Measurements from ENCODE around the gene ATG2A. TPM values are rescaled to one million over a fixed set of nuclear protein-coding genes. Genes with fewer than 3 reads are reported as not detected.

Gene ATG2A
- total and polyA plus RNA-seq, 12 donors, result 3.6 to 43.5 (median 33.1) TPM

DNA sequence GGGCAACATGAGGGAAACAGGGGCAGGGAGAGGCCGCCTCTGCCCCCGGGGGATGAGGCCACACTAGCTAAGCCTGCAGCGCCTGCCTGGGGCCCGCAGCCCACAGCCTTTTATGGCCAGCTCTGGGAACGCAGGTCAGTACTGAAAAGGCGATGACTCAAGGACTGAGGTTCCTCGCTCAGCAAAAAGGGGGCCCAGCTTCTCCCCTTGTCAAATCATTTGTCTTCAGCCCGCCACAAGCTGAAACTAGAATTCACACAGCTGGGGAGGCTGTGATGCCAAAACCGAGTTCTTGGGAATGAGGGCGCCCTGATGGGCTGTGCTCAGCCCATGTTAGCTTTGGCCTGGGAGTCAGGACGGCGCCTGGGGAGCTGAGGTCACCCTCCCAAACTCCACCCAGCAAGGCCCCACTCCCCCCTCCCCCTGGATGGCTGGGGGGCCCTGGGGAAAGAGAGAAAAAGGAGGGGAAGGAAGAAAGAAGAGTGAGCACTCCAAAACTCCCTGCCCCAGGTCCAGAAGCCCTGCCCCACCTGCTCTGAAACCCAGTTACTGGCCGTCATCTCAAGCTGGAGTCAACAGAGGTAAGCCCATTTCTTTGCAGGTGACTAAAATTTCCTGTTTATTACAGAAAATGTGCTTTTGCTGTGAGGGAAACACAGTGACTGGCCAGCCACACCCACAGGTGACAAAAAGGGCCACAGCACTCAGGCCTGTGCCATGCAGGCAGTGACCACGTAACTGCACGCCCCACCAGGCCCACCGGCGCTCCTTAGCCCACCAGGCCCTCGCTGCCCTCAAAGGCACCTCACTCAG, 52.3 kb downstream of the ATG2A start:
- peak in 6 of 7 donors; percentile 58 to 86 (median 68) for DNase-seq
- H3K36me3 ChIP-seq (replicated peaks in 1 of 2), result peaks cover 0 to 7% of the 10 kb centered on the region in 2 donors
- H3K4me3 ChIP-seq, result no peak overlapping the region
- TF ChIP-seq POLR2A (IDR thresholded peaks at IDR 0.05) (peak in 1 of 2 donors; percentile 25), CTCF (IDR thresholded peaks at IDR 0.05) (no peak)
- H3K9me3 ChIP-seq (replicated peaks in 1 of 3), result no peaks in the 10 kb centered on the region
- intact Hi-C loops (cut with DNase I), result no loop called here
- peak overlapping the region; percentile 5 to 88 (median 73) for H3K27ac ChIP-seq
- H3K4me1 ChIP-seq (replicated peaks in 1 of 2), result peaks cover 33 to 59% of the 10 kb centered on the region in 2 donors
- no peaks in the 10 kb centered on the region for H3K27me3 ChIP-seq
- WGBS, 4 donors, result 52 to 87% (median 57%) methylated on average over 7 to 18 of the region's 18 CpGs

GRCh38 chr11:64864135-64864472, 52.9 kb downstream of the ATG2A start:
- peaks cover 0 to 10% of the 10 kb centered on the region in 2 donors for H3K36me3 ChIP-seq (replicated peaks in 1 of 2)
- peak overlapping the region in 1 of 4 donors; percentile 10 for H3K4me3 ChIP-seq
- peak overlapping the region; percentile 5 to 88 (median 73) for H3K27ac ChIP-seq
- DNase-seq, result no peak
- peaks cover 37 to 61% of the 10 kb centered on the region in 2 donors for H3K4me1 ChIP-seq (replicated peaks in 1 of 2)
- TF ChIP-seq CTCF (IDR thresholded peaks at IDR 0.05), result no peak
- no peak for TF ChIP-seq POLR2A (IDR thresholded peaks at IDR 0.05)
- 34 to 42% (median 42%) methylated on average over 8 to 9 of the region's 9 CpGs; no CpG with 5 or more reads in 1 of the 4 donors for WGBS, 4 donors
- intact Hi-C loops (cut with DNase I), result no loop called here
- no peaks in the 10 kb centered on the region for H3K27me3 ChIP-seq
- H3K9me3 ChIP-seq (replicated peaks in 1 of 3), result no peaks in the 10 kb centered on the region

- peak in 1 of 7 donors; percentile 72 for DNase-seq
- 59 to 68% (median 65%) methylated on average over 17 to 23 of the region's 23 CpGs for WGBS, 4 donors
- Histone ChIP-seq H3K4me1 (replicated peaks in 1 of 2) (peaks cover 42 to 67% of the 10 kb centered on the region in 2 donors), H3K36me3 (replicated peaks in 1 of 2) (peaks cover 0 to 10% of the 10 kb centered on the region in 2 donors), H3K27ac (peak overlapping the region; percentile 5 to 88 (median 73)), H3K4me3 (peak overlapping the region in 1 of 4 donors; percentile 10), H3K27me3 (no peaks in the 10 kb centered on the region), H3K9me3 (replicated peaks in 1 of 3) (no peaks in the 10 kb centered on the region)
- intact Hi-C loops (cut with DNase I), result no loop called here
- TF ChIP-seq POLR2A (IDR thresholded peaks at IDR 0.05) (no peak), CTCF (IDR thresholded peaks at IDR 0.05) (no peak)
These were observed 53.5 kb downstream of the ATG2A start for GRCh38 chr11:64863391-64864060.

- intact Hi-C loops (cut with DNase I), result no loop called here
- Histone ChIP-seq H3K4me3 (no peak overlapping the region), H3K27ac (peak overlapping the region in 4 of 5 donors; percentile 51 to 88 (median 80)), H3K27me3 (no peaks in the 10 kb centered on the region), H3K9me3 (replicated peaks in 1 of 3) (no peaks in the 10 kb centered on the region), H3K4me1 (replicated peaks in 1 of 2) (peaks cover 46 to 70% of the 10 kb centered on the region in 2 donors), H3K36me3 (replicated peaks in 1 of 2) (peaks cover 0 to 9% of the 10 kb centered on the region in 2 donors)
- TF ChIP-seq POLR2A (IDR thresholded peaks at IDR 0.05) (no peak), CTCF (IDR thresholded peaks at IDR 0.05) (no peak)
- 54 to 66% (median 60%) methylated on average over 9 of the region's 9 CpGs for WGBS, 4 donors
- peak in 1 of 7 donors; percentile 54 for DNase-seq
These were observed 54.0 kb downstream of the ATG2A start for GRCh38 chr11:64862987-64863390.

Data from adrenal gland (tissue), 12 donors.